NCI-H524 treated with DMSO at 0.1 percent for 48 hours (cell line): ENCODE data around the gene RBM11.
"Not testable (repeated sequence)": the region's sequence is repeated elsewhere in the genome, so short reads cannot be mapped to it uniquely, and the experiment has no call there.

Experiments
- DNase-seq: peaks from one replicate; lab custom pipeline; 2025; lab: John Stamatoyannopoulos, UW

Gene RBM11, protein sequence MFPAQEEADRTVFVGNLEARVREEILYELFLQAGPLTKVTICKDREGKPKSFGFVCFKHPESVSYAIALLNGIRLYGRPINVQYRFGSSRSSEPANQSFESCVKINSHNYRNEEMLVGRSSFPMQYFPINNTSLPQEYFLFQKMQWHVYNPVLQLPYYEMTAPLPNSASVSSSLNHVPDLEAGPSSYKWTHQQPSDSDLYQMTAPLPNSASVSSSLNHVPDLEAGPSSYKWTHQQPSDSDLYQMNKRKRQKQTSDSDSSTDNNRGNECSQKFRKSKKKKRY

DNA sequence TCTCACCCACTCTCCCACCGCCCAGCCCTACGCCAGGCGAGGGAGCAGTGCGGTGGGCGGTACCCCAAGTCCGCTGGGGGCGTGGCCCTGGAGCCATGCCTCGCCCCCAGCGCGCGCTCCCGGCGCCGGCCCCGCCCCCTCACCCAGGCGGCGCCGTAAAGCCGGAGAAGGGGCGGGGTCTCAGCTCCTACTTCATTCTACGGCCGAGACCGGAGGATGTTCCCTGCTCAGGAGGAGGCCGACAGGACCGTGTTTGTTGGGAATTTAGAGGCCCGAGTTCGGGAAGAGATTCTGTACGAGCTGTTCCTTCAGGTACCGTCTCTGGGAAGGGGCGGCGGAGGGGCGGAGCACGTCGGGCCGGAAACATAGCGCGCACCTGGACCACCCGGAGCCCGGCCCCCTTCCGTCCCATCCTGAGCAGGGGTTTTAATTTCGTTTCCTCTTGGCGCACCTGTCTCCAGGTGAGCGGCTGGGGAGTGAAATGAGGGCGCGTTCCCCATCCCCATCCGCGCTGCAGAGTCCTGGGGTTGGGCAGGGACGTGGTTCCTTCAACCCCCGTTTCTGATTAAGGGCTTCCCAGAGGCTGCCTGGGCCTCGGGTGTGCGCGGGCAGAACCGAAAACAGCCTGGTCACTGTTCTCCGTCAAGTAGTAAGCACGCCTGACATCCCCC is at the start of gene RBM11:
TSS of gene RBM11 (plus strand) at position 187 of the 671 bp plus-strand sequence. CDS start at position 217, 30 bp downstream.
- peak; percentile 11 for DNase-seq

GRCh38 chr21:14166463-14167223 is 49.3 kb upstream of the RBM11 start:
- DNase-seq = not testable (repeated sequence)

- DNase-seq = no peak
Observed at GRCh38 chr21:14206222-14206621, 9.7 kb upstream of the RBM11 start.

GRCh38 chr21:14210738-14211137 is 5.2 kb upstream of the RBM11 start, which contains the start of gene LIPI:
Gene LIPI, minus strand, starts transcription at chr21:14210955. Its CDS starts 110 bp downstream, at chr21:14210845.
- no peak for DNase-seq

DNA sequence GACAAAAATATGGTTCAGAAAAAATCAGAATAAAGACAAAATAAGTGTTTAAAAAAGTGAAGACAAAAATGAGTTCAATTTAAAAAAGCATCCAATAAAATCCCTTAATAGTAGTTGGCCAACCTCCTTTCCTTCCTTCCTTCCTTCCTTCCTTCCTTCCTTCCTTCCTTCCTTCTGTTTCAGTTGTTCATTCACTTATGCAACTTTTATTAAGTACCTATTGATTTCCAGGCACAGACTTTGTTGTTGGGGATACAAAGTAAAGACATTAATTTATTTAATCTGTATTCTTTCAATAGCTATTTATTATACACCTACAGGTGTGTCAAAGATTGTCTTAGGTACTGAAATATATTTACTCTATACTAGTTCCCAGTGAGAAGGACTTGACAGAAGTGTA is 2.8 kb upstream of the RBM11 start:
- DNase-seq = no peak

DNA sequence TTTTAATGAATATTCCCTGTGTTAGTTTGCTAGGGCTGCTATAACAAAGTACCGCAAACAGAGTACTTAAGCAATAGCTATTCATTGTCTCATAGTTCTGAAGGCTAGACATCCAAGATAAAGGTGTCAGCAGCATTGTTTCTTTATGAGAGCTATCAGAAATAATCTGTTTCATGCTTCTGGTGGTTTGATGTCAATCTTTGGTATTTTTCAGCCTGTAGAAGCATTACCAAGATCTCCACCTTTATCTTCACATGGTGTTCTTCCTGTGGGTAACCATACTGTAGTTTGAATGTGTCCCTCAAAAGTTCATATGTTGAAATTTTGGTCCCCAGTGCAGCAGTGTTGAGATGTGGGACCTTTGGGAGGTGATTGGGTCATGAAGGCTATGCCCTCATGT is 7.4 kb downstream of the RBM11 start:
- no peak for DNase-seq

GRCh38 chr21:14229399-14229798 is 13.4 kb downstream of the RBM11 start:
- DNase-seq = no peak

DNA sequence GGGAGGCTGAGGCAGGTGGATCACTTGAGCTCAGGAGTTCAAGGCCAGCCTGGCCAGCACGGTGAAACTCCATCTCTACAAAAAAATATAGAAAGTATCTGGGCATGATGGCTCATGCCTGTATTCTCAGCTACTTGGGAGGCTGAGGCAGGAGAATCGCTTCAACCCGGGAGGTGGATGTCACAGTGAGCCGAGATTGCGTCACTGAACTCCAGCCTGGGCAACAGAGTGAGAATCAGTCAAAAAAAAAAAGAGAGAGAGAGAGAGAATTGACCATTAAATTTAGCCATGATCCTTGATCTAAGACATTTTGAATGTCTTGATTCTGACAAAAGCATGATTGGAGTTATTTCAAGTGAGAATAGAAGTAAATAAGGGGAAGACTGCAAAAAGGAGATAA is 19.1 kb downstream of the RBM11 start:
- no peak for DNase-seq

DNA sequence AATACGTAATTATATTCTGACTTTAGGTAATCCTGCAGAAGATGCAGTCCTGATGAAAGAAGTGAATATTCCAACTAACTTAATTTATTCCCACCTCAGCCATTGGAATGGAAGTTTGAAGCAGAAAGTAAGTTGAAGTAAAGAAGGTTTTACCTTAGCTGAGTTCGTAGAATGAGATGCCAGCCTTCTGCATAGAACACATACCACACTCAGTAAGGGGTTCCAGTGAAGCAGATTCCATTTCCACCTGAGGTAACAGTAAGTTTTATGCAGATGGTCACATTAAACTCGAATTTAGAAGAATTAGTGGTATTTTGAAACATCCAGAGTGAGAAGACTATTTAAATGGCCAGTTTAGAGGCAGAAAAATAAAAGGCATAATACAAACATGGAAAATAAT is 20.2 kb downstream of the RBM11 start:
- no peak for DNase-seq

GRCh38 chr21:14239281-14239680 is 23.3 kb downstream of the RBM11 start:
- DNase-seq = no peak

DNA sequence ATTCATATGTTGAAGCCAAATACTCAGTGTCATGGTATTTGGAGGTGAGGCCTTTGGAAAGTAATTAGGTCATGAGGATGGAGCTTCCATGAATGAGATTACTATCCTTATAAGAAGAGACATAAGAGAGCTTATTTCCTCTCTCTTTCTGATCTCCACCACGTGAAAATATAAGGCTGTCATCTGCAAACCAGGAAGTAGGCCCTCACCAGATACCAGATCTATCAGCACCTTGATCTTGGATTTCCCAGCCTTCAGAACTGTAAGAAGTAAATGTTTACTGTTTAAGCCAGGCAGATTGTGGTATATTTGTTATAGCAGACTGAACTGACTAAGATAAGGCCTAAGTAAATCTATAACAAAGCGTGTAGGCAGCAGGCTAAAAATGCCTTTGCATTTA is 25.3 kb downstream of the RBM11 start:
- DNase-seq = no peak

DNA sequence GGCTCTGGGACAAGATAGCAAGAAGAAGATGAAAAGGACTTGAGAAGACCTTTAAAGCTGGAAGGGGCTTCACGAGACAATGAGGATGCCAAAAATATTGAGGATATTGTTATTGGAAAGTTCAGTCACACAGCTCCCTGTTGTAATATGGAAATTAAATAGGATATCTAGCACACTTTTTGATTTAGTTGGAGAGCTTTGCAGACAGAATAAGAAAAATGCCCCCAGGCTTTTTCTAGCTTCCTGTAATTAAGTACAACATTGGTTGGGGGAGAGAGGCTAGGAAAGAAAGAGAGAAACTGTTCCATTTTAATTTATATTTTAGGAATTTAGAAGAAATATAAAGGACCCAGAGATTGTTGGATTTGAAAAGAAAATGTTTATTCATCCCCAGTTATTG is 27.5 kb downstream of the RBM11 start:
- no peak for DNase-seq

DNA sequence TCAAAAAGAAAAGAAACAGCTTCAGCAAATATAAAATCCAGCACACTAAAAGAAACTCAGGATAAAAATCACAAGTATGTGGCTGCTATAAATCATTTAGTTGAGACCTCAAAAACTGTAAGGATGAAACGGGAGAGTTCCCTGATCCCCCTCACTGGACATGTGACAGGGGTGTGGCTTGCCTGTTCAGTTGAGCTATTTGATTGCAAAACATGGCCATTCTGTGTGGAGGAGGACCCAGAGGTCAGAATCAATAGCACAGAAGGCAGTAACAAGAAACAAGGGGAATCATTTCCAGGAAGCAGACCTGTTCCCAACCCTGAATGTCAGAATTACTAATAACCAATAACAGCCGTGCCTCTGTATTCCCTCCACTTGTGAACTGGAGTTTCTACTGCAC is 27.9 kb downstream of the RBM11 start:
- DNase-seq = no peak

GRCh38 chr21:14244911-14245310 is 29.0 kb downstream of the RBM11 start:
- no peak for DNase-seq

DNA sequence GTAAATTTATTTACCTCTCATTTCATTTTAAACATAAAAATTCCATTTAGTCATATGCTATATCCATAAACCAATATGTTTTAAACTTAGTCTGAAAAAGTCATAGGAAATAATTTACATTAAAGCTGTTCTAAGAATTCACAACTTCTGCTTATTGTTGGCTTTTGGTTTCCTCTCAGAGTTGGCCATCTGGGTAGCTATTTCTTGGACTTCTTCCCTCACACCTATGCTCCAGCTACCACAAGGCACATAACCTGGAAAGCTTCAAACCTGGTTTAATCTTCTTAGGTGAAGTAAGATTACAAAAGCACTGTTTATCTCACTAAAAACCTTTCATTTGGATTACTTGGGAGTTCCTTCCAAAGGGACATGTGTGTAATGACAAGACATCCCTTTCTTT is 29.8 kb downstream of the RBM11 start:
- DNase-seq = no peak

DNA sequence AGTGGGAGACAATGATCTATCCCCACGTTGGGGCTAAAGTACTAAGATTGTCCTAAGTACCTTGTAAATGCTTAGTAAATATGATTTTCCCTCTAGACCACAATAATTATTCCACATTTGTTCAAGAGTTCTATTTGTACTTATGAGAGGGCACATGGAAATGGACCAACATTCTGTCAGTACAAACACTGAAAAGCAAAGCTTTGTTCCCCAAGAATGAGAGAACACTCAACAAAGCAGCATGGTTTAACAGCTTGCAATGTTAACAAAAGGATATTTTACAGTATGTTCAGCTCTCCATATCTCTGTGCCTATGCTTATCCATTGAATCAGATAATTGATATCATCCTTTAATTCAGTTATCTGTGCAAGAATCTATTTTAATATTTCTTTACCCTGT is 35.4 kb downstream of the RBM11 start:
- DNase-seq = no peak

DNA sequence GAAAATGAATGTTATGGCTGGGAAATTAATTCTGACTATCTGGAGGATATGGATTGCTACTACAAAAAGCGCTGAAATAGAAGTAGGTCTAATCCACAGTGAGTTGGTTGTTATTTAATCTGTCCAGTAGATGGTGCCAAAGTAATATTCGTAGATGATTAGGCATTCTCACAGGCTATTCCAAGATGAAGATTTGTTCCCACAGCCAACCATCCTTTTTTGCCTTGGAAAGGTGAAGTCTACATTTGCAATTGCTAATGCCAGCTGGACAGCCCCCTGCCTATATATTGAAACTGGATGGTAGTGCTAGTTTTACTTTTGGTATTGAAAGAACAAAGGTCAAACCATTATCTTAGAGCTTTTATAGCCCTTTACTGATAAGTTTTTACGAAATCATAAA is 43.8 kb downstream of the RBM11 start:
- peak; percentile 11 for DNase-seq

DNA sequence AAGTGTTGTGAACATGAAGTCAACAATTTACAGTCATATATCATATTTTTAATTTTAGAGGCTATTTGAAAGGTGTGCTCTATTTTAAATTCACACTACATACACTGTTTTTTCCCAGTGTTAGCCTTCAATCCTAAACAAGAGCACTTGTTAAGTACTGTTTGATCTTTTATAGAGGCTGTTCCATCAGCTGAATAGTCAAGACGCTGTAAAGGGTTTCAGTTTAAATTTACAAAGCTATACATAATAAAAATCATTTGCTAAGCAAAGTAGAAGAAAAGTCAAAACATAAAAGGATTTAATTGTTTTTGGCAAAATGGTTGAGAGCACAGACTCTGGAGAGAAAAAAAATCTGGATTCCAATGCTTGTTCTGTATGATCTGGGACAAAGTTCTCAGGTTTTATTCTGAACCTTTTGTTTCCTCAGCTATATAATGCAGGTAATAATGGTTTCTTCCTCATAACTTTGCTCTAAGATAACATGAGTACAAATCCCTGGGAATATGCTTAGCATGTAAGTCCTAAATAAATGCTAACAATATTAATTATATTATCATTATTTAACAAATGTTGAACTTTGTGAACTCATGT is 44.3 kb downstream of the RBM11 start:
- DNase-seq = no peak

GRCh38 chr21:14262039-14262438 is 46.1 kb downstream of the RBM11 start:
- DNase-seq = no peak

DNA sequence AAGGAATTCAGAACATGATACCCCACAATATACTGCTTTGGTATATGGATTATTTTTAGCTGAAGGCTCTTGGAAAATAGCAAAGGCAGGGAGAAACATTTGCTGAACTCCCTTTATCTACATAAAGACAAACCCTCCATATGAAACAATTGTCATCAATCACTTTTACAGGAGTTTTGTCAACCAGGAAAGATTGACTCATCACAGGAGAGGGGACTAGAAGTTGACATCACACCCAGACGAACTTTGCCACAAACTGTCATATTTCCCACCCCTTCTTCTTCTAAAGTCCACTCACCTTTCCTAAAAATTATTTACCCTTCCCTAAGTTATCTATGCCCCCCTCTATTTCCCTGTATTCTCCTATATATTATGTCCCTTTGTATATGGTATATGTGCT is 47.9 kb downstream of the RBM11 start:
- DNase-seq = no peak

- DNase-seq = no peak
Observed at GRCh38 chr21:14265023-14265422, 49.1 kb downstream of the RBM11 start.

DNA sequence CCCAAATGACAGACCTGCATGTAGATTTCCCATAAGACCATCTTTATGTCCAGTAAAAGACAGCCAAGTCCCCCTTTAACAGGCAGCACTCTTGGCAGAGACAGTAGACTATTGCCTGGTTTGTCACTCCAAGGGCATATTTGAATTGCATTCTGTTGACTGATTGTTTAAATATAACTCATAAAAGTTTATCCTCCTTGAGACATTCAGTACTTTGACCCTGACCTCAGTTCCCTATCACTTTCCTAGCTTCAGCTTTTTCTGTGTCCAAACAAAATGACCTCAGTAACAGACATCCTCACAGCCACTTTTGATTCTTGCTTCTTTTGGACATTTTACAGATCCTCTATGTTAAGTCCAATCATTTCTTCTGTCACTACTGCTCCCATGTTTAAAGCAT is 51.1 kb downstream of the RBM11 start:
- DNase-seq = no peak

- DNase-seq = no peak
Observed at GRCh38 chr21:14270631-14271030, 54.7 kb downstream of the RBM11 start.
